NB4 (cell line): ENCODE measurements around the gene BCKDHB.

Experiments
- POLR2A ChIP-seq: IDR thresholded peaks from 2 replicates; pipeline ENCODE4 v1.6.1; 2011; ENCODE audit warnings: mild to moderate bottlenecking; ENCODE audit not compliant: insufficient read length; ENCODE audit errors: extremely low read depth
- TF ChIP-seq, protein P1 (sequence below): IDR thresholded peaks from one replicate; pipeline ENCODE4 v1.5.1; 2012; ENCODE audit warnings: low read depth, low read length
- TF ChIP-seq, protein P2 (sequence below): IDR thresholded peaks from 2 replicates; pipeline ENCODE4 v1.6.1; 2011; ENCODE audit warnings: low read depth, low read length

- TF ChIP-seq, protein P1, sequence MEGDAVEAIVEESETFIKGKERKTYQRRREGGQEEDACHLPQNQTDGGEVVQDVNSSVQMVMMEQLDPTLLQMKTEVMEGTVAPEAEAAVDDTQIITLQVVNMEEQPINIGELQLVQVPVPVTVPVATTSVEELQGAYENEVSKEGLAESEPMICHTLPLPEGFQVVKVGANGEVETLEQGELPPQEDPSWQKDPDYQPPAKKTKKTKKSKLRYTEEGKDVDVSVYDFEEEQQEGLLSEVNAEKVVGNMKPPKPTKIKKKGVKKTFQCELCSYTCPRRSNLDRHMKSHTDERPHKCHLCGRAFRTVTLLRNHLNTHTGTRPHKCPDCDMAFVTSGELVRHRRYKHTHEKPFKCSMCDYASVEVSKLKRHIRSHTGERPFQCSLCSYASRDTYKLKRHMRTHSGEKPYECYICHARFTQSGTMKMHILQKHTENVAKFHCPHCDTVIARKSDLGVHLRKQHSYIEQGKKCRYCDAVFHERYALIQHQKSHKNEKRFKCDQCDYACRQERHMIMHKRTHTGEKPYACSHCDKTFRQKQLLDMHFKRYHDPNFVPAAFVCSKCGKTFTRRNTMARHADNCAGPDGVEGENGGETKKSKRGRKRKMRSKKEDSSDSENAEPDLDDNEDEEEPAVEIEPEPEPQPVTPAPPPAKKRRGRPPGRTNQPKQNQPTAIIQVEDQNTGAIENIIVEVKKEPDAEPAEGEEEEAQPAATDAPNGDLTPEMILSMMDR: no peak
- TF ChIP-seq POLR2A: no peak
- TF ChIP-seq, protein P2, sequence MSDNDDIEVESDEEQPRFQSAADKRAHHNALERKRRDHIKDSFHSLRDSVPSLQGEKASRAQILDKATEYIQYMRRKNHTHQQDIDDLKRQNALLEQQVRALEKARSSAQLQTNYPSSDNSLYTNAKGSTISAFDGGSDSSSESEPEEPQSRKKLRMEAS: no peak
These were observed 38.4 kb downstream of the BCKDHB start for GRCh38 chr6:80144753-80145315.
